Activated CD8-positive, alpha-beta T cell treated with anti-CD3 and anti-CD28 coated beads for 36 hours (primary cell): ENCODE data around the gene CWC25. TPM values are rescaled to one million over a fixed set of nuclear protein-coding genes. Genes with fewer than 3 reads are reported as not detected.

ENCODE experiments used
- ATAC-seq: fragments of 200-7000 bp; cut with Tn5 transposase; one replicate; pipeline ENCODE4 v1.10.0; 2021; ENCODE audit warnings: mild to moderate bottlenecking, moderate library complexity
- CTCF ChIA-PET: fragments of 350-600 bp; sonication (Branson Sonifier 250); formaldehyde crosslinking; loops from one replicate; lab custom pipeline; 2021; ENCODE audit warnings: antibody characterized with exemption; lab: Charles Lee
- POLR2A ChIA-PET: fragments of 350-600 bp; sonication (Branson Sonifier 250); formaldehyde crosslinking; loops from one replicate; lab custom pipeline; 2021; ENCODE audit warnings: antibody characterized with exemption; lab: Charles Lee
- DNase-seq: peaks from one replicate; pipeline ENCODE4 v3.0.0-alpha.2; 2020
- H3K27ac Mint-ChIP-seq: one replicate; pipeline ENCODE4 v1.8.0; 2021; ENCODE audit warnings: mild to moderate bottlenecking, mixed read lengths
- H3K27me3 Mint-ChIP-seq: one replicate; pipeline ENCODE4 v1.8.0; 2021; ENCODE audit warnings: mixed read lengths
- H3K36me3 Mint-ChIP-seq: one replicate; pipeline ENCODE4 v1.8.0; 2021; ENCODE audit warnings: low read depth, mixed read lengths
- H3K4me1 Mint-ChIP-seq: one replicate; pipeline ENCODE4 v1.8.0; 2021; ENCODE audit warnings: low read depth, mixed read lengths
- H3K4me3 Mint-ChIP-seq: one replicate; pipeline ENCODE4 v1.8.0; 2021; ENCODE audit warnings: mild to moderate bottlenecking, moderate library complexity, mixed read lengths
- H3K9me3 Mint-ChIP-seq: one replicate; pipeline ENCODE4 v1.8.0; 2021; ENCODE audit warnings: mixed read lengths
- CTCF ChIP-seq: fragments of 200-600 bp; IDR thresholded peaks from one replicate; pipeline ENCODE4 v1.8.0; 2022; ENCODE audit warnings: antibody characterized with exemption, mild to moderate bottlenecking
- intact Hi-C: fragments of 100-400 bp; cut with micrococcal nuclease; formaldehyde crosslinking; loops from one replicate; pipeline ENCODE4 v1.10.0; 2022
- microRNA-seq: library from miRNA; unstranded; fragments of <30 nt; microRNA quantifications from one replicate; pipeline ENCODE4 v1.2.0, GENCODE V29; 2022; ENCODE audit warnings: borderline microRNAs expressed, borderline replicate concordance
- total RNA-seq, 2 experiments: library from RNA; stranded (reverse); gene quantifications; one replicate each; pipeline ENCODE4 v1.2.3, GENCODE V29; 2021

The CWC25 gene
- total RNA-seq, 2 experiments from 2014 or later = 19.7 to 20.1 TPM

- CTCF ChIA-PET = interaction anchor here (1.1 to 2.7 kb wide), 7 partner anchors 16 to 193 kb away, joined by 3 to 13 read pairs (median 5); partner anchors contain the start of gene EPOP
- no peak for DNase-seq
- peaks cover 46% of the 10 kb centered on the region for H3K4me1 Mint-ChIP-seq
- POLR2A ChIA-PET = interaction anchor here (0.6 to 2.3 kb wide), 22 partner anchors 13 to 402 kb away, joined by 3 to 12 read pairs (median 4); partner anchors contain the start of genes CWC25, LASP1, MLLT6 and RPL23
- peaks cover 25% of the 10 kb centered on the region for H3K36me3 Mint-ChIP-seq
- ATAC-seq = no peak
- peak overlapping the region; percentile 91 for H3K4me3 Mint-ChIP-seq
- intact Hi-C loops = no loop called here
- peak overlapping the region; percentile 96 for H3K27ac Mint-ChIP-seq
- no peak for TF ChIP-seq CTCF
- H3K27me3 Mint-ChIP-seq = peaks cover 33% of the 10 kb centered on the region
- H3K9me3 Mint-ChIP-seq = no peaks in the 10 kb centered on the region
Observed at GRCh38 chr17:38751144-38751807, 73.8 kb downstream of the CWC25 start.

Small RNAs within 50 kb of the gene (microRNA-seq; reads per million reads assigned to microRNA genes)
- not detected for gene MIR4727

Other genes starting within 250 kb of the CWC25 start
- gene SRCIN1, start 219.4 kb downstream of the CWC25 start, total RNA-seq = 1 to 10 TPM in 1 of 2 experiments, under 1 TPM in 1; 0.74 to 1.1 TPM
- gene EPOP, start 150.4 kb downstream of the CWC25 start, total RNA-seq = 10 to 100 TPM; 31.8 to 32.2 TPM
- 100 to 1,000 TPM; 145 to 148 TPM for gene MLLT6, start 120.0 kb downstream of the CWC25 start, total RNA-seq
- gene CISD3, start 95.0 kb downstream of the CWC25 start, total RNA-seq = 10 to 100 TPM; 43.2 to 44.2 TPM
- gene PCGF2, start 77.0 kb downstream of the CWC25 start, total RNA-seq = 1 to 10 TPM in 1 of 2 experiments, under 1 TPM in 1; 0.50 to 1.2 TPM
- gene PSMB3, start 72.6 kb downstream of the CWC25 start, total RNA-seq = 100 to 1,000 TPM; 275 to 279 TPM
- gene PIP4K2B, start 25.8 kb downstream of the CWC25 start, total RNA-seq = 10 to 100 TPM; 30.9 to 33.2 TPM
- 1,000 to 10,000 TPM; 1,908 to 1,957 TPM for gene RPL23, start 28.4 kb upstream of the CWC25 start, total RNA-seq
- gene LASP1, start 44.7 kb upstream of the CWC25 start, total RNA-seq = 100 to 1,000 TPM; 135 to 139 TPM
- gene FBXO47, start 142.1 kb upstream of the CWC25 start, total RNA-seq = not detected